HL-60 (cell line): ENCODE results near the gene CTRB1.

Experiments
- CTCF ChIP-seq: IDR thresholded peaks from one replicate; pipeline ENCODE4 v1.5.1; 2011; ENCODE audit warnings: low read length, control low read depth, inconsistent platforms; ENCODE audit not compliant: insufficient read depth
- POLR2AphosphoS5 ChIP-seq: IDR thresholded peaks from 2 replicates; pipeline ENCODE4 v1.6.1; 2012; ENCODE audit warnings: low read depth
- REST ChIP-seq: IDR thresholded peaks from 2 replicates; pipeline ENCODE4 v1.6.1; 2012; ENCODE audit warnings: low read depth; ENCODE audit not compliant: insufficient replicate concordance
- SPI1 ChIP-seq: IDR thresholded peaks from 2 replicates; pipeline ENCODE4 v1.6.1; 2012; ENCODE audit warnings: low read depth, mild to moderate bottlenecking, borderline replicate concordance

GRCh38 chr16:75249441-75249840 lies 30.7 kb downstream of the CTRB1 start:
- TF ChIP-seq POLR2AphosphoS5 (no peak), CTCF (no peak), SPI1 (no peak), REST (no peak)
